Suprapubic skin (tissue), 4 donors: ENCODE data around the gene KCNK6.

Experiments
- POLR2A ChIP-seq, 2 donors: fragments of 450-650 bp; IDR thresholded peaks; one replicate each; pipeline ENCODE4 v1.6.1; 2017; ENCODE audit warnings: antibody characterized with exemption in 2 of 2, mild to moderate bottlenecking in 2 of 2, moderate library complexity in 2 of 2
- POLR2AphosphoS5 ChIP-seq, 3 donors: sonication (generic); formaldehyde crosslinking; IDR thresholded peaks; one replicate each; pipeline ENCODE4 v1.6.1; 2017; ENCODE audit warnings: antibody characterized with exemption in 3 of 3
- TF ChIP-seq, protein P1 (sequence below), 2 donors: fragments of 200-600 bp in 1 of 2; fragments of 450-650 bp in 1 of 2; sonication (generic) in 1 of 2; IDR thresholded peaks; one replicate each; pipeline ENCODE4 v1.5.1; 2016 to 2019; ENCODE audit warnings: antibody characterized with exemption in 2 of 2, mild to moderate bottlenecking in 1 of 2, moderate library complexity in 1 of 2

GRCh38 chr19:38371081-38371480, 51.4 kb downstream of the KCNK6 start:
- TF ChIP-seq, protein P1, sequence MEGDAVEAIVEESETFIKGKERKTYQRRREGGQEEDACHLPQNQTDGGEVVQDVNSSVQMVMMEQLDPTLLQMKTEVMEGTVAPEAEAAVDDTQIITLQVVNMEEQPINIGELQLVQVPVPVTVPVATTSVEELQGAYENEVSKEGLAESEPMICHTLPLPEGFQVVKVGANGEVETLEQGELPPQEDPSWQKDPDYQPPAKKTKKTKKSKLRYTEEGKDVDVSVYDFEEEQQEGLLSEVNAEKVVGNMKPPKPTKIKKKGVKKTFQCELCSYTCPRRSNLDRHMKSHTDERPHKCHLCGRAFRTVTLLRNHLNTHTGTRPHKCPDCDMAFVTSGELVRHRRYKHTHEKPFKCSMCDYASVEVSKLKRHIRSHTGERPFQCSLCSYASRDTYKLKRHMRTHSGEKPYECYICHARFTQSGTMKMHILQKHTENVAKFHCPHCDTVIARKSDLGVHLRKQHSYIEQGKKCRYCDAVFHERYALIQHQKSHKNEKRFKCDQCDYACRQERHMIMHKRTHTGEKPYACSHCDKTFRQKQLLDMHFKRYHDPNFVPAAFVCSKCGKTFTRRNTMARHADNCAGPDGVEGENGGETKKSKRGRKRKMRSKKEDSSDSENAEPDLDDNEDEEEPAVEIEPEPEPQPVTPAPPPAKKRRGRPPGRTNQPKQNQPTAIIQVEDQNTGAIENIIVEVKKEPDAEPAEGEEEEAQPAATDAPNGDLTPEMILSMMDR (IDR thresholded peaks at IDR 0.05) = no peak
- TF ChIP-seq POLR2AphosphoS5 (IDR thresholded peaks at IDR 0.05) (no peak), POLR2A (IDR thresholded peaks at IDR 0.05) (no peak)
